Measurements from ENCODE around the gene INO80C. TPM values are rescaled to one million over a fixed set of nuclear protein-coding genes. Genes with fewer than 3 reads are reported as not detected.

Gene INO80C
- total RNA-seq, 3 donors from 2014 or later, result 5.9 to 14.7 (median 6.7) TPM

- H3K4me1 ChIP-seq, result no peaks in the 10 kb centered on the region
- H3K27ac ChIP-seq, result no peak overlapping the region
- no peaks in the 10 kb centered on the region for H3K9me3 ChIP-seq
- no peak overlapping the region for H3K4me3 ChIP-seq
- DNase-seq (ENCODE audit: low spot score in 2 of 2), result no peak
- H3K27me3 ChIP-seq, result no peaks in the 10 kb centered on the region
- no peaks in the 10 kb centered on the region for H3K36me3 ChIP-seq
- intact Hi-C loops (cut with DNase I; ENCODE audit: low total_unique reads), result no loop called here
- no peak for TF ChIP-seq CTCF (IDR thresholded peaks at IDR 0.05)
- no peak for TF ChIP-seq POLR2A (IDR thresholded peaks at IDR 0.05)
- no peak for TF ChIP-seq POLR2AphosphoS5 (IDR thresholded peaks at IDR 0.05)
Observed at GRCh38 chr18:35444636-35445035, 53.1 kb downstream of the INO80C start.

- H3K27ac ChIP-seq, result no peak overlapping the region
- DNase-seq (ENCODE audit: low spot score in 2 of 2), result no peak
- no peaks in the 10 kb centered on the region for H3K9me3 ChIP-seq
- H3K4me1 ChIP-seq, result no peaks in the 10 kb centered on the region
- H3K27me3 ChIP-seq, result no peaks in the 10 kb centered on the region
- TF ChIP-seq CTCF (IDR thresholded peaks at IDR 0.05), result no peak
- TF ChIP-seq POLR2A (IDR thresholded peaks at IDR 0.05), result no peak
- no peak for TF ChIP-seq POLR2AphosphoS5 (IDR thresholded peaks at IDR 0.05)
- no peak overlapping the region for H3K4me3 ChIP-seq
- no peaks in the 10 kb centered on the region for H3K36me3 ChIP-seq
- intact Hi-C loops (cut with DNase I; ENCODE audit: low total_unique reads), result loop anchor here (1.0 kb wide), 1 partner anchor 25 kb away; no protein-coding TSS in a partner anchor
Observed at GRCh38 chr18:35443847-35444246, 53.9 kb downstream of the INO80C start.

- Histone ChIP-seq H3K9me3 (no peaks in the 10 kb centered on the region), H3K27me3 (no peaks in the 10 kb centered on the region), H3K4me3 (no peak overlapping the region), H3K36me3 (no peaks in the 10 kb centered on the region), H3K27ac (no peak overlapping the region), H3K4me1 (no peaks in the 10 kb centered on the region)
- intact Hi-C loops (cut with DNase I; ENCODE audit: low total_unique reads), result loop anchor here (1.0 kb wide), 1 partner anchor 24 kb away; no protein-coding TSS in a partner anchor
- DNase-seq (ENCODE audit: low spot score in 2 of 2), result no peak
- TF ChIP-seq POLR2A (IDR thresholded peaks at IDR 0.05) (no peak), POLR2AphosphoS5 (IDR thresholded peaks at IDR 0.05) (no peak), CTCF (IDR thresholded peaks at IDR 0.05) (no peak)
Observed at GRCh38 chr18:35443434-35443833, 54.3 kb downstream of the INO80C start.

- Histone ChIP-seq H3K27me3 (no peaks in the 10 kb centered on the region), H3K4me3 (no peak overlapping the region), H3K4me1 (no peaks in the 10 kb centered on the region), H3K27ac (no peak overlapping the region), H3K9me3 (no peaks in the 10 kb centered on the region), H3K36me3 (no peaks in the 10 kb centered on the region)
- TF ChIP-seq POLR2AphosphoS5 (IDR thresholded peaks at IDR 0.05) (no peak), CTCF (IDR thresholded peaks at IDR 0.05) (no peak), POLR2A (IDR thresholded peaks at IDR 0.05) (no peak)
- intact Hi-C loops (cut with DNase I; ENCODE audit: low total_unique reads), result loop anchor here (1.0 kb wide), 1 partner anchor 23 kb away; no protein-coding TSS in a partner anchor
- no peak for DNase-seq (ENCODE audit: low spot score in 2 of 2)
Observed at GRCh38 chr18:35442701-35443100, 55.1 kb downstream of the INO80C start.

GRCh38 chr18:35441857-35442595, 55.7 kb downstream of the INO80C start:
- TF ChIP-seq POLR2A (IDR thresholded peaks at IDR 0.05), result no peak
- no peak for TF ChIP-seq POLR2AphosphoS5 (IDR thresholded peaks at IDR 0.05)
- no peak for TF ChIP-seq CTCF (IDR thresholded peaks at IDR 0.05)
- peak in 1 of 2 donors; percentile 21 for DNase-seq (ENCODE audit: low spot score in 2 of 2)
- Histone ChIP-seq H3K9me3 (no peaks in the 10 kb centered on the region), H3K27me3 (no peaks in the 10 kb centered on the region), H3K36me3 (no peaks in the 10 kb centered on the region), H3K4me3 (no peak overlapping the region), H3K27ac (no peak overlapping the region), H3K4me1 (no peaks in the 10 kb centered on the region)
- intact Hi-C loops (cut with DNase I; ENCODE audit: low total_unique reads), result no loop called here
